Mesothelial cell of epicardium (in vitro differentiated cells): ENCODE measurements around the gene DESI1. TPM values are rescaled to one million over a fixed set of nuclear protein-coding genes. Genes with fewer than 3 reads are reported as not detected.

ENCODE experiments used
- DNase-seq, 2 experiments: peaks; one replicate each; pipeline ENCODE4 v3.0.0; 2021; ENCODE audit warnings: low spot score in 2 of 2; ENCODE audit not compliant: unreplicated experiment in 2 of 2
- H3K27ac Mint-ChIP-seq: 2 replicates; pipeline ENCODE4 v1.8.0; 2021; ENCODE audit warnings: mixed read lengths
- H3K27me3 Mint-ChIP-seq: 2 replicates; pipeline ENCODE4 v1.8.0; 2021; ENCODE audit warnings: low read depth, mixed read lengths
- H3K36me3 Mint-ChIP-seq: 2 replicates; pipeline ENCODE4 v1.8.0; 2021; ENCODE audit warnings: mixed read lengths
- H3K4me1 Mint-ChIP-seq: 2 replicates; pipeline ENCODE4 v1.8.0; 2021; ENCODE audit warnings: mixed read lengths
- H3K4me3 Mint-ChIP-seq: 2 replicates; pipeline ENCODE4 v1.8.0; 2021; ENCODE audit warnings: mild to moderate bottlenecking, moderate library complexity, mixed read lengths
- H3K9me3 Mint-ChIP-seq: 2 replicates; pipeline ENCODE4 v1.8.0; 2021; ENCODE audit warnings: mixed read lengths
- CTCF ChIP-seq: fragments of 200-600 bp; sonication (generic); IDR thresholded peaks from one replicate; pipeline ENCODE4 v1.5.0; 2021; ENCODE audit warnings: antibody characterized with exemption; ENCODE audit not compliant: unreplicated experiment
- total RNA-seq: library from RNA; stranded (reverse); gene quantifications from 3 replicates; pipeline ENCODE4 v1.2.1, GENCODE V29; 2021

The DESI1 gene
- total RNA-seq, 1 donor from 2014 or later = 35.4 TPM

DNA sequence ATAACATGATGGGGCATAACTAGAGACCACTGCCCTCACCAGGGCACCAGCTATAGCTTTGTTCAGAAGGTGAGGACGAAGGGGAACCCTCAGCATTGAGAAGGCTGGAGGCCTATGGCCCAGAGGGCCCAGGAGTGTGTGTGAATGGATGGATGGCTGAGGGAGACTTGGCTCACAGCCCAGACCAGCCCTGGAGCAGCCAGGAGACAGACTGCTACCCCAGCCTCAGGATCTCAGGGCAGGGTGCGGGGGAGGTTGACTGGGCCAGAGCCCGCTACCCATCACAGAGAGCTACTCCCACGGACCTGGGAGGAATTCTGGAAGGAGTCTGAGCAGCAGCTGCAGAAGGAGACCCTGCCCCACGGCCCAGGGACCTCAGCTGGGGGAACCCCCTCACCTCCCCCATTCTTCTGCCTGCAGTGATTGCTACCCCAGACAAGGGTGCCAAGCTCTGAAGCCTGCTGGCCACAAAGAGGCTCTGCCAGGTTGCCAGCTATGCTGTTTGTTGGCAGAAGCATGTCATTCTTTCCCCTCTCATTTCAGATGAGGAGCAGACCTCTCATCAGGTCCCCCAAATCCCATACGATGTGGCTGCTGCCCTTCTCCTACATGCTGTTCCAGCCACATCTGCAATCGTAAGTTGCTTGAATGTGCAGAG lies 65.4 kb downstream of the DESI1 start:
- peaks cover 45% of the 10 kb centered on the region for H3K4me1 Mint-ChIP-seq
- no peak overlapping the region for H3K4me3 Mint-ChIP-seq
- peak in 1 of 2 experiments; percentile 61 for DNase-seq
- H3K27me3 Mint-ChIP-seq = no peaks in the 10 kb centered on the region
- no peaks in the 10 kb centered on the region for H3K36me3 Mint-ChIP-seq
- no peaks in the 10 kb centered on the region for H3K9me3 Mint-ChIP-seq
- TF ChIP-seq CTCF = no peak
- peak overlapping the region; percentile 82 for H3K27ac Mint-ChIP-seq

DNA sequence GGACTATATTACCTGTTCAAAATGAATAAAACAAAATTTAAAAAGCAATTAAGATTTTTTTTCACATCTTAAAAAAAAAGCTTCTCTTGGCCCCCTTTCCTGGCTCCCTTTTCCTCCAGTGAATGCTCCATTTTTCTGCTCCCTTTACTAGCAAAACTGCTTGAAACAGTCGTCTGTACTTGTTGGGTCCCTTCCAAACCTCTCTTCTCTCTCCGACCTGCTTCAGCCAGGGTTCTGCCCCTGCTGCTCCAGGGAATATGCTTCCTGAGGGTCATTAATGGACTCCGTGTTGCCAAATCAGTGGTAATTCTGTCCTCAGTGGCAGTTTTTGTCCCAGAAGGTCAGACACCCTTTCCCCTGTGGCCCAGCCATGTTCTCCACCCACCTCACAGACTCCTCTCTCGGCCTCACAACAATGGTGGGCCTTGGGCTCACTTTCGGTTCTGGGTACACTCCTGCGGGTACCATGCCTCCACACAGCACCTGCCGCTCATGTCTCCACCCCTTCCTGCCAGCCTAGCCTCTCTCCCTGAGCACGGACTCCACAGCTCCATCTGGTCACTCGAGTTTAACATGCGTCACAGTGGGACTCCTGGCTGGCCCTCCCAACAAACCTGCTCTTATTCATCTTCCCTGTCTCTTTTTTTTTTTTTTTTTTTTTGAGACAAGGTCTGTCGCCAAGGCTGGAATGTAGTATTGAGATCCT lies 68.8 kb downstream of the DESI1 start:
- Mint-ChIP-seq H3K27me3 (no peaks in the 10 kb centered on the region), H3K27ac (peak overlapping the region; percentile 6), H3K36me3 (no peaks in the 10 kb centered on the region), H3K4me1 (peaks cover 28% of the 10 kb centered on the region), H3K9me3 (no peaks in the 10 kb centered on the region), H3K4me3 (no peak overlapping the region)
- no peak for DNase-seq
- TF ChIP-seq CTCF = no peak

DNA sequence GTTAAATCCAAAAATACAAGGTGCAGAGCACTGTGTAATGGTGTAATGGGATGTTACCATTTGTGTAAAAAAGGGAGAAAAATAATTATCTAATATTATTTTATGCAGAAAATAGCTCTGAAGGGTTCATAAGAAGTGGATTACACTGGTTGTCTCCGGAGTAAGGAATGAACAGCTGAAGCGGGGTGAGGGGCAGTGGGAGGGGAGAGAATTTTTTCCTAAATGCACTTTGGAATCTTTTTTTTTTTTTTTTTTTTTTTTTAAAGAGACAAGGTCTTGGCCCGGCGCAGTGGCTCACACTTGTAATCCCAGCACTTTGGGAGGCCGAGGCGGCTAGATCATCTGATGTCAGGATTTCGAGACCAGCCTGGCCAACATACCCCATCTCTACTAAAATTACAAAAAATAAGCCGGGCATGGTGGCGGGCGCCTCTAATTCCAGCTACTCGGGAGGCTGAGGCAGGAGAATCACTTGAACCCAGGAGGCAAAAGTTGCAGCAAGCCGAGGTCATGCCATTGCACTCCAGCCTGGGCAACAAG lies 69.8 kb downstream of the DESI1 start:
- H3K27me3 Mint-ChIP-seq = no peaks in the 10 kb centered on the region
- H3K4me1 Mint-ChIP-seq = peaks cover 18% of the 10 kb centered on the region
- no peaks in the 10 kb centered on the region for H3K9me3 Mint-ChIP-seq
- no peak for DNase-seq
- TF ChIP-seq CTCF = no peak
- H3K27ac Mint-ChIP-seq = no peak overlapping the region
- H3K36me3 Mint-ChIP-seq = no peaks in the 10 kb centered on the region
- H3K4me3 Mint-ChIP-seq = no peak overlapping the region

- no peak overlapping the region for H3K4me3 Mint-ChIP-seq
- H3K9me3 Mint-ChIP-seq = no peaks in the 10 kb centered on the region
- DNase-seq = no peak
- no peaks in the 10 kb centered on the region for H3K36me3 Mint-ChIP-seq
- H3K27ac Mint-ChIP-seq = no peak overlapping the region
- H3K4me1 Mint-ChIP-seq = peaks cover 23% of the 10 kb centered on the region
- no peak for TF ChIP-seq CTCF
- H3K27me3 Mint-ChIP-seq = no peaks in the 10 kb centered on the region
Measured at GRCh38 chr22:41548830-41549211, 72.0 kb downstream of the DESI1 start.

Other genes with a start within 250 kb of the DESI1 start
- 10.4 to 10.5 TPM (median 10.4 TPM) in 3 replicates for gene TEF, start 239.1 kb downstream of the DESI1 start, total RNA-seq
- 40.2 to 44.0 TPM (median 42.1 TPM) in 3 replicates for gene TOB2, start 174.2 kb downstream of the DESI1 start, total RNA-seq
- gene PHF5A, start 152.4 kb downstream of the DESI1 start, total RNA-seq = 38.0 to 47.8 TPM (median 44.2 TPM) in 3 replicates
- 66.9 to 69.9 TPM (median 69.4 TPM) in 3 replicates for gene ACO2, start 151.9 kb downstream of the DESI1 start, total RNA-seq
- 41.0 to 47.4 TPM (median 46.6 TPM) in 3 replicates for gene POLR3H, start 76.6 kb downstream of the DESI1 start, total RNA-seq
- 15.6 to 18.3 TPM (median 17.7 TPM) in 3 replicates for gene CSDC2, start 60.0 kb downstream of the DESI1 start, total RNA-seq
- gene PMM1, start 31.2 kb downstream of the DESI1 start, total RNA-seq = 24.4 to 26.2 TPM (median 25.8 TPM) in 3 replicates
- gene XRCC6, start 252 bp upstream of the DESI1 start, total RNA-seq = 216 to 221 TPM (median 221 TPM) in 3 replicates
- 110 to 116 TPM (median 115 TPM) in 3 replicates for gene SNU13, start 67.8 kb upstream of the DESI1 start, total RNA-seq
- 0.38 to 2.1 TPM (median 1.3 TPM) in 3 replicates for gene MEI1, start 78.5 kb upstream of the DESI1 start, total RNA-seq
- 16.9 to 19.1 TPM (median 18.4 TPM) in 3 replicates for gene CCDC134, start 179.6 kb upstream of the DESI1 start, total RNA-seq
- gene SREBF2, start 212.1 kb upstream of the DESI1 start, total RNA-seq = 127 to 130 TPM (median 129 TPM) in 3 replicates